ENCODE results near the gene NKX2-2.

The NKX2-2 gene

DNA sequence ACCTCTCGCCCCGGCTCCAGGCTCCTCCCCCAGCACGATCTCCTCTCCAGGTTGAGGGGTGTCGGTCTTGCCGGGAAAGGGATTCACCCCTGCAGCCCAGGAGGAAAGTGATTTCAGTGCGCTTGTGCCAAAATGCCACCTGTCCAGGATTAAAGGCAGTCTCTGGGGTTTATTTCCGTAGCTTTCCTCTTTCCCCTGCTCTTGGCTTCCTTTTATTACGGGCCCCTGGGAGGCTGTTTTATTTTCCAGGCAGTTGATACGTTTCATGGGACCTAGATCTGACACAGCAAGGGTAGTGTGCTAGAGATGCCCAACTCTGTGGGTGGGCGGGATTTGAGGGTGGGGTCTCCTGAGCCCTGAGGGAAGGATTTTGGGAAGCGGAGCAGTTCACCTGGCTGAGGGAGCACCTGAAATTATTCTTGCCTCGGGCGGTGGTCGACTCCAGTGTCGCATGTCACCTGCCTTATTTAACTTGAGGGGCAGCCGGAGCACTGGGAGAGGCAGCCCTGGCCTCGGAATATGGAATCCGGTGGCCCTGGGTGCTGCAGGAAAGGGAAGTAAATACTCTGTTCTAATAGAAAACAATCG lies 9.5 kb upstream of the NKX2-2 start:
- in situ Hi-C loops (cut with HindIII; ENCODE audit: low pct_ligation_motif_present, low pct_unique_long_range_greater_than_20kb, low sequenced_read_pairs), result no loop called here
- DNase-seq, result no peak

DNA sequence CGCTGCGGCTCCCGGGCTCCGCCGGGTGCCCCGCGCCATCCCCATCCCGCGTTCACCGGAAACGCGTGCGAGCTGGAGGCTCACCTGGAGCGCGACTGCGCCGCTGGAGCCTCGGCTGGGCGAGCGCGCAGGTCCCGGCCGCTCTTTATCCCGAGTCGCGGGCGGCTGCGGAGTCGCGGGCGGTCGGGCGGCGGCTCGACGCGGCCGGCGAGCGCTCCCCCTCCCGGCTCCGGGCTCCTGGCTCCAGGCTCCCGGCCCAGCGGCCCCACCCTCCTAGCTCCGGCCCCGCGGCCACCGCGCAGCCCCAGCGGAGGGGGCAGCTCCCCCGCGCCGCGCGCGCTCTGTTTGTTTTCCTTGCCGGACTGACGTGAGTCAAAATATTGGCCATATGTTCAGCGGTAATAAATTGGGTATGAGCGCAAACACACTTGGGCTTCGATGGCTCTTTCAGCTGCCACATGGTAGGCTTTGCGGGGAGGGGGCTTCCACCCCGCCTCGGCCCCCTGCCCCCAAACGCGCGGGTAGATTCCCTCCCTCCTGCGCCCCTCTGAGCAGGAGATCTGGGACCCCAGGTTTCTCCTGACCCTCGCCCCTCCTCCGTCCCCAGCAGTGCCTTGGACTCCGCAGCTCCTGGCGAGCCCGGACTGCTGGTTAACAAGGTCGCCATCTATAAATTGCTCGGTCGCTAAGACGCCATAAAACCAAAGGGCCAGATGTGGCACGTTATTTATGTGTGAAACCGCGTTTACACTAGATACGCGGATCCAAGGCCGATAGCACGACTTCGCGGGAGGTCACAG lies 8.8 kb upstream of the NKX2-2 start:
- in situ Hi-C loops (cut with HindIII; ENCODE audit: low pct_ligation_motif_present, low pct_unique_long_range_greater_than_20kb, low sequenced_read_pairs), result no loop called here
- DNase-seq, result no peak

GRCh38 chr20:21521596-21522480 lies 8.0 kb upstream of the NKX2-2 start:
- no peak for DNase-seq
- in situ Hi-C loops (cut with HindIII; ENCODE audit: low pct_ligation_motif_present, low pct_unique_long_range_greater_than_20kb, low sequenced_read_pairs), result no loop called here

DNA sequence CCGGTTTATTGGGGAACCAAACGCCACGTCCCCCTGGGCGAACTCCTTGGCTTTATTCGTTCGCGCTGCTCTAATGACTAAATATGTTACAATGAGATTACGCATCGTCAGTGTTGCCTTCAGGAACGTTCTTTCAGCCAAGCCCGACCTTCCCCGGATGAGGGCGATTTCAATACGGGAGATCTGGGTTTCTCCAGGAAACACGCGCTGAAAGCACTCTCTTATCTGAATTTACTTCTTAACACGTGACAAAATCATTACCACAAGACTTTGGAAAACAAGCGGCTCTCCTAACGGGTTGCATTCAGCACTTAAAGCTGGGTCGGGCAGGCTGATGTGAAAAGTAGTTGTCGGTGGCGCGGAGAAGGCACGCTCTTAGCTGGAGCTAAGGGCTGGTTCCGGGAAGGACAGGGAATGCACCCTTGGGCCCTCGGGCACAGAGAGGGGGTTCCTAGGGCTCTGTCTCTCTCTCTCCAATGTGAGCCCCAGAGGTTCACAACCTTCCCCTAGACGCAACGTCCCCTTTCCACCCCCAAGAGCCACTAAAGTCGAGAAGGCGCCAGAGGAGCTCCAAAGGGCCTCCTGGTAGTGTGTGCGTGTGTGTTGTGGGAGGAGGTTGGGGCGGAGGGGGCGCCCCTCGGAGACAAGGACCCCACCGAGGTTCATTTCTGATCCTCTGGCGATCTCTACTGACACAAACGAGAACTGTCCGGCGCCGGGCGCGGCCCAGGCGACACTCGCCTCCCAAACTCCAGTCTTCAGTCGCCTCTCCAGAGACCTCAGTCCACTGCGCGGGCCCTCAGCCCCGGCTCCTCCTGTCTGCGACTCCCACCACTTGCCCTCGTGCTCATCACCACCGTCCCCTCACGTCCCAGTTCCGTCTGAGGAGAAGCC lies 7.1 kb upstream of the NKX2-2 start:
- in situ Hi-C loops (cut with HindIII; ENCODE audit: low pct_ligation_motif_present, low pct_unique_long_range_greater_than_20kb, low sequenced_read_pairs), result no loop called here
- no peak for DNase-seq

GRCh38 chr20:21519136-21519584 lies 5.3 kb upstream of the NKX2-2 start:
- no peak for DNase-seq
- in situ Hi-C loops (cut with HindIII; ENCODE audit: low pct_ligation_motif_present, low pct_unique_long_range_greater_than_20kb, low sequenced_read_pairs), result no loop called here

- no peak for DNase-seq
- in situ Hi-C loops (cut with HindIII; ENCODE audit: low pct_ligation_motif_present, low pct_unique_long_range_greater_than_20kb, low sequenced_read_pairs), result no loop called here
Measured at GRCh38 chr20:21518292-21518991, 4.6 kb upstream of the NKX2-2 start.

GRCh38 chr20:21517566-21518277 lies 3.9 kb upstream of the NKX2-2 start:
- in situ Hi-C loops (cut with HindIII; ENCODE audit: low pct_ligation_motif_present, low pct_unique_long_range_greater_than_20kb, low sequenced_read_pairs), result no loop called here
- no peak for DNase-seq

- DNase-seq, result no peak
- in situ Hi-C loops (cut with HindIII; ENCODE audit: low pct_ligation_motif_present, low pct_unique_long_range_greater_than_20kb, low sequenced_read_pairs), result no loop called here
Measured at GRCh38 chr20:21516861-21517565, 3.1 kb upstream of the NKX2-2 start.

DNA sequence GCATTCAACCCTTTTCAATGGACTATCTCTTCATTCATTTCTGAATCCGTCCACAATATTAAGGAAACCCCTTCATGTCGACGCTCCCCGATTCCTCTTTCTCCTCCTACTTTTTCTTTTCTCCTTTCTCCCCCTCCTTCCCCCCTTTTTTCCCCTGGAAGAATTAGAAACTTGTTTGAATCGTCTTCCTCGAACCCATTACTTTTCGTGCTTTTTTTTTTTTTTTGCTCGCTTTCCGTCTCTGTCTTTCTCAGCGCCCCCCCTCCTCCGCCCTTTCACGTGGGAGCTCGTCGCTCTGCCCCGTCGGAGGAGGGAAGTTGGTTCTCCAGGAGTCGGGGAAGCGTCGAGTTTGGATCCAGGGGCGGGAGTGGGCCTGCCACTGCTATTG lies 2.3 kb upstream of the NKX2-2 start:
- in situ Hi-C loops (cut with HindIII; ENCODE audit: low pct_ligation_motif_present, low pct_unique_long_range_greater_than_20kb, low sequenced_read_pairs), result no loop called here
- DNase-seq, result no peak

DNA sequence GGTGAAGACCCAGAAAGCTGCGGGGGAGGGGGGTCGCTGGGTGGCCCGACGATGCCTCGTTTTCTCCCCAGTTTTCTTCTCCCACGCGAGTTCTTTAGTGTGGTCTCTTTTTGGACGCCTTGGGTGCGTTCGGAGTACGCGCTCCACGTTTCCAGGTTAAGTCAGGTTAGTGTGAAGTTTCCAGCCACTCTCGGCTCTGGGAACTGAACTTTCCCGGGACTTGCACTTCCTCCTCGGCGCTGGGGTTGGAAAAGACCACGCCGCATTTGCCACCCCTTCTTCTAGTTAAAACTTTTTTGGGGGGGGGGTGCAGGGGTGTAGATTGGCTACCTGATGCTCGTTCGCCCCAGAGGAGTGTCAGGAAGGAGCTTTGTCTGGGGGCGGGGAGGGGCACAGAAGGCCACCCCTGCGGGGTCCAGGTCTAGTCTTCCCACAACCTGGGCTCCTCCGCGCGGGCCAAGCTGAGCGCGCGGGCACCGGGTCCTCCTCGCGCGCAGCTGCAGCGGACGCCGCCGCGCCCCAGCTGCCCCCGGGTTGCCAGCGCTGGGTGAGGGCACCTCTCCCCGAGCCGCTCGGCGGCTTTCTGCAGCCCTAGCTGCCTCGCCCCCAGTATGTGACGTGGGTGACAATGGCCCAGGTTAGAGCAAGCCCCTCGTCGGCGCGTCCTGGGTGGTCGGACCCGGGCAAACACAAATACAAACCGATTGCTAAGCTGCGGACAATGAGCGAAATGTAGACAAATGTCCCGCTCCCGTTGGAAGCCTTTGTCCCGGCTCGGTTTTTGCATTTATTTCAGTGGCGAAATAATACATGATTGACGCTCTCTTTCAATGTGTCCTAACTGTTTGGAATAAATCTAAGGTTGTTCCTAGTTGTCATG lies 1.7 kb upstream of the NKX2-2 start:
- no peak for DNase-seq
- in situ Hi-C loops (cut with HindIII; ENCODE audit: low pct_ligation_motif_present, low pct_unique_long_range_greater_than_20kb, low sequenced_read_pairs), result no loop called here

DNA sequence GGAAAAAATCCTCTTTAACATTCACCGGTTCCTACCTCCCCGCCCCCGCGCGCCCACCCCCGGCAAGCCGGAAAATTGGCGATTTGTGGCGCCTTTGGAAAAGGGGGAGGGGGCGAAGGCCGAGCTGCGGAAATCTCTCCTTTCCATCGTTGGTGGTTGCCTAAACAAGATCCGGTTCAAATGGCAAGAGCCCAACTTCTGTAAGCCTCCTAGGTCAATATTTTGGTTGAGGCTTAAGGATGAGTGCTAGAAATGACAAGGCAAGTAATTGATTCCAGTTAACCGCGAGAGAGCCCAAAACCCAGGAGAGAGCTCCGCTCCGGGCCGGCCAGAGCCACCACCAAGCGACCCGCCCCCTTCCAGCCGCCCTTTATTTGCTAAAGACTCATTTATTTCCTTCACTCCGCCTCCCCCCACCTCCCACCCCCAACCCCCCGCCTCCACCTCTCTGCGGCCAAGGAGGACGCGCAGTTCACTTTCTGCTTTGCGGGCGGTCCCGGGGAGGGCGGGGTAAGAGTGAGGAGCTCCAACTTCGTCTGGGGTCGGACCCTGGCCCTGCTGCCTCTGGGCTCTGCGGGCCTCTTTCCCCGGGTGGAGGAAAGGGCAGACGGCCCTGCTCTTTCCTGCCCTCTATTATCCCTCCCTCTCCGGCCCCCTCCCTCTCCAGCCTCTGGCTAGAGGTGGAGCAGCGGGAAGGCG lies 838 bp upstream of the NKX2-2 start:
- in situ Hi-C loops (cut with HindIII; ENCODE audit: low pct_ligation_motif_present, low pct_unique_long_range_greater_than_20kb, low sequenced_read_pairs), result no loop called here
- no peak for DNase-seq

DNA sequence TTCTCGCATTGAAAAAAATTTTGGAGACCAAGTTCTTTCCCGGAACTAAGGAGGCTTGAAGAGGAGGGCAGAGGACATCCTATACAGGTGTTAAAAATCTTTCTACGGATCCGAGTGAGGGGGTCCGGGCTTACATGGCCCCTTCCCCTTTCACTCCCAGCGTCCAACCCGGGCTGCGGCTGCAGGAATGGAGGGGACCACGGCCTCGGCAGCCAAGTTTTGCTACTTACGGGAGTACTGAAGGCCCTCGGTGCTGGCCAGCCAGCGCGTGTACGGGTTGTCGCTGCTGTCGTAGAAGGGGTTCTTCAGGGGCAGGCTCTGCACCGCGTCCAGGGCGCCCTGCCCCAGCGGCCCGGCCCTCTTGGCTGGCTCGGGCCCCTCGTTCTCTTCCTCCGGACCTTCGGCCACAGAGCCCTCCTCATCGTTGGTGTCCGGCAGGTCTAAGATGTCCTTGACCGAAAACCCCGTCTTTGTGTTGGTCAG lies 642 bp downstream of the NKX2-2 start:
- no peak for DNase-seq
- in situ Hi-C loops (cut with HindIII; ENCODE audit: low pct_ligation_motif_present, low pct_unique_long_range_greater_than_20kb, low sequenced_read_pairs), result no loop called here

DNA sequence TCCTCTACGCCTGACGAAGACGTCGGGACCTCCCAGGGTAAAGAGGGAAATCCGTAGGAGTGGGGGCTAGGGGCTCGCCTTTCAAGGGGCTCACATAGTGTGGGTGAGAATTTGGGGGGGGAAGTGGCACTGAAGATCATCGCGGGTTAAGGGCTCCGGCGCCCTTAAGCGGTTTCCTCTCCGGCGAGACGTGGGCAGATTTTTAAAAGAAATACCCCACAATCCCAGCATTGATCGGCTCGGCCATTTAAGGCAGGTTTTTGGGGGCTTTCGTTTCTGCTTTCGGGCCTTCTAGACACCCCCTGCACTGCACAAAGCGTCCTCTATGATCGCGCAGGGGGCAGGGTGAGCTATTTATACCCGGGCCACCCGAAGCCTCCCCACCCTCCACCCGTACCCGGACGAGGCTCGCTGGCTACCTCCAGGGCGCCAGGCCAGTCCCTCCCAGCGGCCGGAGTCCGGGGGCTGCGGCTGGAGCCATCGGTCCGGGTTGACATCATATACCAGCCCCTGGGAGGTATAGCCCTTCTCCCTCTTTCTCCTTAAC lies 1.2 kb downstream of the NKX2-2 start:
- in situ Hi-C loops (cut with HindIII; ENCODE audit: low pct_ligation_motif_present, low pct_unique_long_range_greater_than_20kb, low sequenced_read_pairs), result no loop called here
- no peak for DNase-seq

DNA sequence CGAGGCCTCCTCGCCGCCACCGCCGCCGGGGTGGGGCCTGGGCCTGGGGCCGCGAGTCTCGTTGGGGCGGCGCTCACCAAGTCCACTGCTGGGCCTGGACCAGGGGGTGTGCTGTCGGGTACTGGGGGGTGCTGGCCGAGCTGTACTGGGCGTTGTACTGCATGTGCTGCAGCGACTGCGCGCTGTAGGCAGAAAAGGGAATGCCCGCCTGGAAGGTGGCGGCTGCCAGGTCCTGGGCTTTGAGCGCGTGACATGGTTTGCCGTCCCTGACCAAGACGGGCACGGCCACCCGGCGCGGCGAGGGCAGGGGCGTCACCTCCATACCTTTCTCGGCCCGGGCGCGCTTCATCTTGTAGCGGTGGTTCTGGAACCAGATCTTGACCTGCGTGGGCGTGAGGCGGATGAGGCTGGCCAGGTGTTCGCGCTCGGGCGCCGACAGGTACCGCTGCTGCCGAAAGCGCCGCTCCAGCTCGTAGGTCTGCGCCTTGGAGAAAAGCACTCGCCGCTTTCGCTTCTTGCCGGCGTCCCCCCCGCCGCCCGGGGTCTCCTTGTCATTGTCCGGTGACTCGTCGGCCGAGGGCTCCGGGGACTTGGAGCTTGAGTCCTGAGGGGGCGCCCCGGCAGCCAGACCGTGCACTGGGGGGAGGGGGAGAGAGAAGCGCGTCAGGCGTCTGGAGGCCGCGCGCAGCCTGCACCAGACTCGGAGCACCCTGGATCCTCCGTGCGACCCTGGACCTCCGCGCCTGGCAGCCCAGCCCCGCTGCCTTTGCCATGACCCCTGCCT lies 1.8 kb downstream of the NKX2-2 start:
- no peak for DNase-seq
- in situ Hi-C loops (cut with HindIII; ENCODE audit: low pct_ligation_motif_present, low pct_unique_long_range_greater_than_20kb, low sequenced_read_pairs), result no loop called here

Measured in ACHN (cell line).